ENCODE measurements around the gene NAV2. TPM values are rescaled to one million over a fixed set of nuclear protein-coding genes. Genes with fewer than 3 reads are reported as not detected.
A peak's percentile ranks its signal among the peaks of the same experiment; 100 is the strongest.

The NAV2 gene
- total RNA-seq, 3 donors from 2014 or later: 21.9 to 65.9 (median 30.9) TPM

- no peak for DNase-seq
- Histone ChIP-seq H3K9me3 (no peaks in the 10 kb centered on the region), H3K36me3 (ENCODE audit: low read depth) (no peaks in the 10 kb centered on the region), H3K4me3 (no peak overlapping the region), H3K4me1 (ENCODE audit: low read depth) (no peaks in the 10 kb centered on the region)
- no peak for ATAC-seq
- intact Hi-C loops (cut with DNase I, micrococcal nuclease): no loop called here
- TF ChIP-seq CTCF (IDR thresholded peaks at IDR 0.05): no peak
Observed at GRCh38 chr11:19866037-19866436, 153.4 kb downstream of the NAV2 start.

GRCh38 chr11:19866521-19866920 lies 153.9 kb downstream of the NAV2 start:
- ATAC-seq (no peak), DNase-seq (no peak)
- no peak for TF ChIP-seq CTCF (IDR thresholded peaks at IDR 0.05)
- no peaks in the 10 kb centered on the region for H3K9me3 ChIP-seq
- no peaks in the 10 kb centered on the region for H3K36me3 ChIP-seq (ENCODE audit: low read depth)
- no peaks in the 10 kb centered on the region for H3K4me1 ChIP-seq (ENCODE audit: low read depth)
- no peak overlapping the region for H3K4me3 ChIP-seq
- intact Hi-C loops (cut with DNase I, micrococcal nuclease): no loop called here

GRCh38 chr11:19867064-19867463 lies 154.4 kb downstream of the NAV2 start:
- no peak for DNase-seq
- no peak overlapping the region for H3K4me3 ChIP-seq
- no peaks in the 10 kb centered on the region for H3K9me3 ChIP-seq
- no peaks in the 10 kb centered on the region for H3K4me1 ChIP-seq (ENCODE audit: low read depth)
- ATAC-seq: peak; percentile 26
- no peaks in the 10 kb centered on the region for H3K36me3 ChIP-seq (ENCODE audit: low read depth)
- no peak for TF ChIP-seq CTCF (IDR thresholded peaks at IDR 0.05)
- intact Hi-C loops (cut with DNase I, micrococcal nuclease): no loop called here

- peak in 1 of 3 donors; percentile 29 for DNase-seq
- Histone ChIP-seq H3K4me1 (ENCODE audit: low read depth) (no peaks in the 10 kb centered on the region), H3K36me3 (ENCODE audit: low read depth) (no peaks in the 10 kb centered on the region), H3K4me3 (no peak overlapping the region), H3K9me3 (no peaks in the 10 kb centered on the region)
- TF ChIP-seq CTCF (IDR thresholded peaks at IDR 0.05): no peak
- ATAC-seq: no peak
- intact Hi-C loops (cut with DNase I, micrococcal nuclease): no loop called here
Observed at GRCh38 chr11:19868281-19868821, 155.7 kb downstream of the NAV2 start.

- H3K36me3 ChIP-seq (ENCODE audit: low read depth): no peaks in the 10 kb centered on the region
- DNase-seq (no peak), ATAC-seq (no peak)
- H3K4me1 ChIP-seq (ENCODE audit: low read depth): no peaks in the 10 kb centered on the region
- intact Hi-C loops (cut with DNase I, micrococcal nuclease): no loop called here
- H3K4me3 ChIP-seq: no peak overlapping the region
- no peaks in the 10 kb centered on the region for H3K9me3 ChIP-seq
- no peak for TF ChIP-seq CTCF (IDR thresholded peaks at IDR 0.05)
Observed at GRCh38 chr11:19868871-19869270, 156.2 kb downstream of the NAV2 start.

- Histone ChIP-seq H3K4me3 (no peak overlapping the region), H3K36me3 (ENCODE audit: low read depth) (no peaks in the 10 kb centered on the region), H3K9me3 (no peaks in the 10 kb centered on the region), H3K4me1 (ENCODE audit: low read depth) (no peaks in the 10 kb centered on the region)
- intact Hi-C loops (cut with DNase I, micrococcal nuclease): no loop called here
- no peak for TF ChIP-seq CTCF (IDR thresholded peaks at IDR 0.05)
- DNase-seq (no peak), ATAC-seq (no peak)
Observed at GRCh38 chr11:19869466-19869865, 156.8 kb downstream of the NAV2 start.

Data from mucosa of descending colon (tissue), 3 donors.